SK-N-SH treated with all-trans-retinoic acid at 6 μM for 48 hours (cell line): ENCODE data around the gene ST6GAL1.

Source experiments
- ATAC-seq: fragments of 200-7000 bp; cut with Tn5 transposase; 3 replicates; pipeline ENCODE4 v1.9.1; 2020; ENCODE audit warnings: mild to moderate bottlenecking, moderate library complexity
- CSDC2 ChIP-seq: fragments of 250-450 bp; sonication (Bioruptor Pico); IDR thresholded peaks from 2 replicates; pipeline ENCODE4 v1.5.0; 2020; ENCODE audit warnings: mild to moderate bottlenecking, moderate library complexity
- ESRRG ChIP-seq: fragments of 250-450 bp; sonication (Bioruptor Pico); IDR thresholded peaks from 2 replicates; pipeline ENCODE4 v1.6.1; 2021; ENCODE audit warnings: mild to moderate bottlenecking
- GLIS3 ChIP-seq: fragments of 250-450 bp; sonication (Bioruptor Pico); IDR thresholded peaks from 2 replicates; pipeline ENCODE4 v1.5.0; 2020; ENCODE audit warnings: mild to moderate bottlenecking, moderate library complexity
- ISL1 ChIP-seq: fragments of 250-450 bp; sonication (Bioruptor Pico); IDR thresholded peaks from 2 replicates; pipeline ENCODE4 v2.1.2; 2022; ENCODE audit warnings: mild to moderate bottlenecking, moderate library complexity
- OSR1 ChIP-seq: fragments of 250-450 bp; sonication (Bioruptor Pico); IDR thresholded peaks from 2 replicates; pipeline ENCODE4 v1.8.0; 2022; ENCODE audit warnings: moderate library complexity, mild to moderate bottlenecking, inconsistent platforms
- RARB ChIP-seq: fragments of 250-450 bp; sonication (Bioruptor Pico); IDR thresholded peaks from 2 replicates; pipeline ENCODE4 v1.8.0; 2021; ENCODE audit warnings: mild to moderate bottlenecking, moderate library complexity
- TCF4 ChIP-seq: fragments of 250-450 bp; sonication (Bioruptor Pico); IDR thresholded peaks from 2 replicates; pipeline ENCODE4 v1.8.0; 2021; ENCODE audit warnings: mild to moderate bottlenecking, moderate library complexity, borderline replicate concordance
- ZC3H10 ChIP-seq: fragments of 250-450 bp; sonication (Bioruptor Pico); IDR thresholded peaks from 2 replicates; pipeline ENCODE4 v1.5.1; 2021; ENCODE audit warnings: mild to moderate bottlenecking, moderate library complexity
- ZFP3 ChIP-seq: fragments of 250-450 bp; sonication (Bioruptor Pico); IDR thresholded peaks from 2 replicates; pipeline ENCODE4 v1.5.0; 2020; ENCODE audit warnings: mild to moderate bottlenecking, moderate library complexity
- ZFP30 ChIP-seq: fragments of 450-650 bp; formaldehyde crosslinking; IDR thresholded peaks from 2 replicates; pipeline ENCODE4 v1.5.0; 2022; ENCODE audit warnings: mild to moderate bottlenecking, moderate library complexity
- ZNF565 ChIP-seq: fragments of 450-650 bp; formaldehyde crosslinking; conservative IDR thresholded peaks from 2 replicates; pipeline ENCODE4 v1.5.0; 2020; ENCODE audit warnings: low read depth, mild to moderate bottlenecking, moderate library complexity
- ZNF70 ChIP-seq: fragments of 450-650 bp; formaldehyde crosslinking; IDR thresholded peaks from 2 replicates; pipeline ENCODE4 v1.5.0; 2020; ENCODE audit warnings: mild to moderate bottlenecking, moderate library complexity
- ZNF8 ChIP-seq: fragments of 450-650 bp; formaldehyde crosslinking; IDR thresholded peaks from 2 replicates; pipeline ENCODE4 v1.5.0; 2020; ENCODE audit warnings: mild to moderate bottlenecking, moderate library complexity
- TF ChIP-seq, protein P1 (sequence below): fragments of 250-450 bp; sonication (Bioruptor Pico); IDR thresholded peaks from 2 replicates; pipeline ENCODE4 v1.8.0; 2021; ENCODE audit warnings: low read depth, mild to moderate bottlenecking, moderate library complexity, borderline replicate concordance
- TF ChIP-seq, protein P2 (sequence below): fragments of 250-450 bp; sonication (Bioruptor Pico); IDR thresholded peaks from 2 replicates; pipeline ENCODE4 v1.8.0; 2020; ENCODE audit warnings: mild to moderate bottlenecking, moderate library complexity, borderline replicate concordance
- TF ChIP-seq, protein P3 (sequence below): fragments of 250-450 bp; sonication (Bioruptor Pico); IDR thresholded peaks from 2 replicates; pipeline ENCODE4 v1.5.0; 2020; ENCODE audit warnings: mild to moderate bottlenecking, moderate library complexity
- TF ChIP-seq, protein P4 (sequence below): fragments of 250-450 bp; sonication (Bioruptor Pico); IDR thresholded peaks from 2 replicates; pipeline ENCODE4 v1.5.1; 2021; ENCODE audit warnings: mild to moderate bottlenecking, moderate library complexity
- TF ChIP-seq, protein P5 (sequence below): fragments of 250-450 bp; sonication (Bioruptor Pico); IDR thresholded peaks from 2 replicates; pipeline ENCODE4 v1.5.1; 2020; ENCODE audit warnings: low read depth, mild to moderate bottlenecking, moderate library complexity

The ST6GAL1 gene

DNA sequence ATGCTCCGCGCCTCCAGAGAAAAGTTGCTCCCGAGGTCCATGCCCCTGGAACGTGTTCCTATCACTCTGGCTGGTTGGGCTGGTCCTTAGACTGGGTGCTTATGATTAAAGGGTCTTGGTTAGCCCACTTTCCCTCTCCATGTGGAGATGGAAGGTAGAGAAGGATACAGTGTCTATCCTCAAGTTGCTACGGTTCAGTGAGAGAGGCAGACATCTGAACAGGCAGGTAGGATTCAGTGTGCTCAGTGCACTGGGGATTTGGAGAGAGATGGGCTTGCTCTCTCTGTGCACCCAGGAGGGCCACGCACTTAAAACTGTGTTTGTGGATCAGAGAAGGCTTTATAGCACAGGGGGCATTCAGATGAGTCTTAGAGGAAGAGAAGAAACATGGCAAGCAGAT, 146.0 kb downstream of the ST6GAL1 start:
- ATAC-seq, result no peak

DNA sequence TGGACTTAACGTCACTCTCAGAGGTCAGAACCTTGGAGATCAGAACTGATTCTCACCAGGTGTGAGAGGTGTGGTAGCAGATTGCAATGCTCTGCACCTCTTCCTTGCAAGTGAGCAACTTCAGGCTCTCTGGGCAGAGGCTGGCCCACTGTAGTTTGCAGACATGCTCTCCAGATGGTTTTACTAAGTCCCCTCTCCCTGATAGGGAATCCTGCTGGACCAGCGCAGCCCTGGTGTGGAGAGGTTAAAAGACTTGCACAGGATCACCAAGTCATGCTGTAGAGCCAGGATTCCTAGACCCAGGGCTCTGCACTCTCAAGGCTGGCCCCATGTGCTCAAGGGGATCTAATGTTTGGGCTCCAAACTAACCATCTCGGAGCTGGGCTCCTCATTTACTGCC, 146.8 kb downstream of the ST6GAL1 start:
- TF ChIP-seq ZFP3 (CRISPR knock-in tag) (no peak), TCF4 (no peak), ZC3H10 (CRISPR knock-in tag) (no peak), ZNF70 (CRISPR knock-in tag) (no peak), ZNF565 (CRISPR knock-in tag) (no peak), GLIS3 (no peak), CSDC2 (CRISPR knock-in tag) (no peak), RARB (no peak), OSR1 (CRISPR knock-in tag) (no peak), ISL1 (CRISPR knock-in tag) (no peak), ZNF8 (no peak)
- TF ChIP-seq, protein P1, sequence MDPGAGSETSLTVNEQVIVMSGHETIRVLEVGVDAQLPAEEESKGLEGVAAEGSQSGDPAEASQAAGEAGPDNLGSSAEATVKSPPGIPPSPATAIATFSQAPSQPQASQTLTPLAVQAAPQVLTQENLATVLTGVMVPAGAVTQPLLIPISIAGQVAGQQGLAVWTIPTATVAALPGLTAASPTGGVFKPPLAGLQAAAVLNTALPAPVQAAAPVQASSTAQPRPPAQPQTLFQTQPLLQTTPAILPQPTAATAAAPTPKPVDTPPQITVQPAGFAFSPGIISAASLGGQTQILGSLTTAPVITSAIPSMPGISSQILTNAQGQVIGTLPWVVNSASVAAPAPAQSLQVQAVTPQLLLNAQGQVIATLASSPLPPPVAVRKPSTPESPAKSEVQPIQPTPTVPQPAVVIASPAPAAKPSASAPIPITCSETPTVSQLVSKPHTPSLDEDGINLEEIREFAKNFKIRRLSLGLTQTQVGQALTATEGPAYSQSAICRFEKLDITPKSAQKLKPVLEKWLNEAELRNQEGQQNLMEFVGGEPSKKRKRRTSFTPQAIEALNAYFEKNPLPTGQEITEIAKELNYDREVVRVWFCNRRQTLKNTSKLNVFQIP (CRISPR knock-in tag), result no peak
- TF ChIP-seq, protein P2, sequence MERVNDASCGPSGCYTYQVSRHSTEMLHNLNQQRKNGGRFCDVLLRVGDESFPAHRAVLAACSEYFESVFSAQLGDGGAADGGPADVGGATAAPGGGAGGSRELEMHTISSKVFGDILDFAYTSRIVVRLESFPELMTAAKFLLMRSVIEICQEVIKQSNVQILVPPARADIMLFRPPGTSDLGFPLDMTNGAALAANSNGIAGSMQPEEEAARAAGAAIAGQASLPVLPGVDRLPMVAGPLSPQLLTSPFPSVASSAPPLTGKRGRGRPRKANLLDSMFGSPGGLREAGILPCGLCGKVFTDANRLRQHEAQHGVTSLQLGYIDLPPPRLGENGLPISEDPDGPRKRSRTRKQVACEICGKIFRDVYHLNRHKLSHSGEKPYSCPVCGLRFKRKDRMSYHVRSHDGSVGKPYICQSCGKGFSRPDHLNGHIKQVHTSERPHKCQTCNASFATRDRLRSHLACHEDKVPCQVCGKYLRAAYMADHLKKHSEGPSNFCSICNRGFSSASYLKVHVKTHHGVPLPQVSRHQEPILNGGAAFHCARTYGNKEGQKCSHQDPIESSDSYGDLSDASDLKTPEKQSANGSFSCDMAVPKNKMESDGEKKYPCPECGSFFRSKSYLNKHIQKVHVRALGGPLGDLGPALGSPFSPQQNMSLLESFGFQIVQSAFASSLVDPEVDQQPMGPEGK (CRISPR knock-in tag), result no peak
- TF ChIP-seq, protein P3, sequence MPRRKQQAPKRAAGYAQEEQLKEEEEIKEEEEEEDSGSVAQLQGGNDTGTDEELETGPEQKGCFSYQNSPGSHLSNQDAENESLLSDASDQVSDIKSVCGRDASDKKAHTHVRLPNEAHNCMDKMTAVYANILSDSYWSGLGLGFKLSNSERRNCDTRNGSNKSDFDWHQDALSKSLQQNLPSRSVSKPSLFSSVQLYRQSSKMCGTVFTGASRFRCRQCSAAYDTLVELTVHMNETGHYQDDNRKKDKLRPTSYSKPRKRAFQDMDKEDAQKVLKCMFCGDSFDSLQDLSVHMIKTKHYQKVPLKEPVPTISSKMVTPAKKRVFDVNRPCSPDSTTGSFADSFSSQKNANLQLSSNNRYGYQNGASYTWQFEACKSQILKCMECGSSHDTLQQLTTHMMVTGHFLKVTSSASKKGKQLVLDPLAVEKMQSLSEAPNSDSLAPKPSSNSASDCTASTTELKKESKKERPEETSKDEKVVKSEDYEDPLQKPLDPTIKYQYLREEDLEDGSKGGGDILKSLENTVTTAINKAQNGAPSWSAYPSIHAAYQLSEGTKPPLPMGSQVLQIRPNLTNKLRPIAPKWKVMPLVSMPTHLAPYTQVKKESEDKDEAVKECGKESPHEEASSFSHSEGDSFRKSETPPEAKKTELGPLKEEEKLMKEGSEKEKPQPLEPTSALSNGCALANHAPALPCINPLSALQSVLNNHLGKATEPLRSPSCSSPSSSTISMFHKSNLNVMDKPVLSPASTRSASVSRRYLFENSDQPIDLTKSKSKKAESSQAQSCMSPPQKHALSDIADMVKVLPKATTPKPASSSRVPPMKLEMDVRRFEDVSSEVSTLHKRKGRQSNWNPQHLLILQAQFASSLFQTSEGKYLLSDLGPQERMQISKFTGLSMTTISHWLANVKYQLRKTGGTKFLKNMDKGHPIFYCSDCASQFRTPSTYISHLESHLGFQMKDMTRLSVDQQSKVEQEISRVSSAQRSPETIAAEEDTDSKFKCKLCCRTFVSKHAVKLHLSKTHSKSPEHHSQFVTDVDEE (CRISPR knock-in tag), result no peak
- TF ChIP-seq, protein P4, sequence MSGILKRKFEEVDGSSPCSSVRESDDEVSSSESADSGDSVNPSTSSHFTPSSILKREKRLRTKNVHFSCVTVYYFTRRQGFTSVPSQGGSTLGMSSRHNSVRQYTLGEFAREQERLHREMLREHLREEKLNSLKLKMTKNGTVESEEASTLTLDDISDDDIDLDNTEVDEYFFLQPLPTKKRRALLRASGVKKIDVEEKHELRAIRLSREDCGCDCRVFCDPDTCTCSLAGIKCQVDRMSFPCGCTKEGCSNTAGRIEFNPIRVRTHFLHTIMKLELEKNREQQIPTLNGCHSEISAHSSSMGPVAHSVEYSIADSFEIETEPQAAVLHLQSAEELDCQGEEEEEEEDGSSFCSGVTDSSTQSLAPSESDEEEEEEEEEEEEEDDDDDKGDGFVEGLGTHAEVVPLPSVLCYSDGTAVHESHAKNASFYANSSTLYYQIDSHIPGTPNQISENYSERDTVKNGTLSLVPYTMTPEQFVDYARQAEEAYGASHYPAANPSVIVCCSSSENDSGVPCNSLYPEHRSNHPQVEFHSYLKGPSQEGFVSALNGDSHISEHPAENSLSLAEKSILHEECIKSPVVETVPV (CRISPR knock-in tag), result no peak

More for the DNA sequence above, 146.0 kb downstream of the ST6GAL1 start:
- TF ChIP-seq ESRRG (CRISPR knock-in tag) (no peak), OSR1 (CRISPR knock-in tag) (no peak), ZNF70 (CRISPR knock-in tag) (no peak), ISL1 (CRISPR knock-in tag) (no peak), ZFP30 (CRISPR knock-in tag) (no peak), CSDC2 (CRISPR knock-in tag) (no peak), RARB (no peak), ZNF565 (CRISPR knock-in tag) (no peak), ZNF8 (no peak), TCF4 (no peak)
- TF ChIP-seq, protein P5, sequence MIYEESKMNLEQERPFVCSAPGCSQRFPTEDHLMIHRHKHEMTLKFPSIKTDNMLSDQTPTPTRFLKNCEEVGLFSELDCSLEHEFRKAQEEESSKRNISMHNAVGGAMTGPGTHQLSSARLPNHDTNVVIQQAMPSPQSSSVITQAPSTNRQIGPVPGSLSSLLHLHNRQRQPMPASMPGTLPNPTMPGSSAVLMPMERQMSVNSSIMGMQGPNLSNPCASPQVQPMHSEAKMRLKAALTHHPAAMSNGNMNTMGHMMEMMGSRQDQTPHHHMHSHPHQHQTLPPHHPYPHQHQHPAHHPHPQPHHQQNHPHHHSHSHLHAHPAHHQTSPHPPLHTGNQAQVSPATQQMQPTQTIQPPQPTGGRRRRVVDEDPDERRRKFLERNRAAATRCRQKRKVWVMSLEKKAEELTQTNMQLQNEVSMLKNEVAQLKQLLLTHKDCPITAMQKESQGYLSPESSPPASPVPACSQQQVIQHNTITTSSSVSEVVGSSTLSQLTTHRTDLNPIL (CRISPR knock-in tag), result no peak
- TF ChIP-seq, protein P1 (CRISPR knock-in tag), result no peak
- TF ChIP-seq, protein P2 (CRISPR knock-in tag), result no peak

More for the DNA sequence above, 146.8 kb downstream of the ST6GAL1 start:
- no peak for ATAC-seq
